KMS-11 (cell line): Measurements from ENCODE around the gene NCOA6.
"Not testable (repeated sequence)": the region's sequence is repeated elsewhere in the genome, so short reads cannot be mapped to it uniquely, and the experiment has no call there.

Source experiments
- H2AFZ ChIP-seq: fragments of 200-600 bp; sonication (generic); 2 replicates; pipeline ENCODE4 v1.6.1; 2016; ENCODE audit warnings: antibody characterized with exemption, mixed run types, low read depth
- H3K27ac ChIP-seq: fragments of 200-600 bp; sonication (generic); 2 replicates; pipeline ENCODE4 v1.6.1; 2016; ENCODE audit warnings: mild to moderate bottlenecking, mixed run types
- H3K27me3 ChIP-seq: fragments of 200-600 bp; sonication (generic); 2 replicates; pipeline ENCODE4 v1.6.1; 2017; ENCODE audit warnings: mild to moderate bottlenecking, low read depth, mixed run types, moderate library complexity; ENCODE audit not compliant: insufficient read depth
- H3K36me3 ChIP-seq: fragments of 200-600 bp; sonication (generic); 2 replicates; pipeline ENCODE4 v1.6.1; 2017; ENCODE audit warnings: mild to moderate bottlenecking, mixed run types; ENCODE audit not compliant: insufficient read depth
- H3K4me1 ChIP-seq: fragments of 200-600 bp; sonication (generic); 2 replicates; pipeline ENCODE4 v1.6.1; 2016; ENCODE audit warnings: mild to moderate bottlenecking, low read depth, mixed run types; ENCODE audit not compliant: poor library complexity, severe bottlenecking
- H3K4me2 ChIP-seq: fragments of 200-600 bp; sonication (generic); 2 replicates; pipeline ENCODE4 v1.7.0; 2016; ENCODE audit warnings: mild to moderate bottlenecking, mixed run types
- H3K4me3 ChIP-seq: fragments of 200-600 bp; sonication (generic); IDR thresholded peaks from 2 replicates; pipeline ENCODE4 v1.6.1; 2017; ENCODE audit warnings: low read depth, low read length, mixed read lengths; ENCODE audit not compliant: insufficient read depth
- H3K79me2 ChIP-seq: fragments of 200-600 bp; sonication (generic); 2 replicates; pipeline ENCODE4 v1.6.1; 2016; ENCODE audit warnings: low read depth, mixed run types; ENCODE audit not compliant: insufficient read depth
- H3K9ac ChIP-seq: fragments of 200-600 bp; sonication (generic); 2 replicates; pipeline ENCODE4 v1.6.1; 2016; ENCODE audit warnings: mild to moderate bottlenecking, mixed run types
- H4K20me1 ChIP-seq: fragments of 200-600 bp; sonication (generic); 2 replicates; pipeline ENCODE4 v1.6.1; 2016; ENCODE audit warnings: mild to moderate bottlenecking, mixed run types; ENCODE audit not compliant: insufficient read depth
- CTCF ChIP-seq: fragments of 200-600 bp; sonication (generic); conservative IDR thresholded peaks from 2 replicates; pipeline ENCODE4 v1.6.1; 2017; ENCODE audit warnings: low read depth, mild to moderate bottlenecking, antibody characterized with exemption, low read length, moderate library complexity, mixed read lengths

NCOA6 gene

GRCh38 chr20:34717230-34718095 is 108.0 kb downstream of the NCOA6 start:
- Histone ChIP-seq H2AFZ (no peak overlapping the region), H3K4me1 (peaks cover 51% of the 10 kb centered on the region), H3K4me2 (no peak overlapping the region), H3K36me3 (no peaks in the 10 kb centered on the region), H3K79me2 (no peaks in the 10 kb centered on the region), H3K9ac (no peak overlapping the region), H3K4me3 (no peak overlapping the region), H3K27me3 (no peaks in the 10 kb centered on the region), H4K20me1 (no peaks in the 10 kb centered on the region), H3K27ac (no peak overlapping the region)
- no peak for TF ChIP-seq CTCF

- no peak overlapping the region for H3K4me2 ChIP-seq
- no peak overlapping the region for H3K9ac ChIP-seq
- TF ChIP-seq CTCF: no peak
- H3K27ac ChIP-seq: no peak overlapping the region
- no peak overlapping the region for H3K4me3 ChIP-seq
- peaks cover 49% of the 10 kb centered on the region for H3K4me1 ChIP-seq
- H4K20me1 ChIP-seq: no peaks in the 10 kb centered on the region
- no peaks in the 10 kb centered on the region for H3K36me3 ChIP-seq
- H3K27me3 ChIP-seq: no peaks in the 10 kb centered on the region
- H3K79me2 ChIP-seq: no peaks in the 10 kb centered on the region
- H2AFZ ChIP-seq: no peak overlapping the region
These were observed 108.6 kb downstream of the NCOA6 start for GRCh38 chr20:34716921-34717229.

GRCh38 chr20:34715384-34715783 is 110.1 kb downstream of the NCOA6 start:
- Histone ChIP-seq H3K4me1 (peaks cover 38% of the 10 kb centered on the region), H4K20me1 (no peaks in the 10 kb centered on the region), H3K4me2 (no peak overlapping the region), H3K79me2 (no peaks in the 10 kb centered on the region), H3K9ac (no peak overlapping the region), H3K36me3 (no peaks in the 10 kb centered on the region), H3K27ac (no peak overlapping the region), H2AFZ (no peak overlapping the region), H3K27me3 (no peaks in the 10 kb centered on the region), H3K4me3 (no peak overlapping the region)
- no peak for TF ChIP-seq CTCF

GRCh38 chr20:34713944-34714515 is 111.4 kb downstream of the NCOA6 start:
- H3K4me1 ChIP-seq: peaks cover 26% of the 10 kb centered on the region
- not testable (repeated sequence) for H4K20me1 ChIP-seq, H3K79me2 ChIP-seq, H2AFZ ChIP-seq, H3K36me3 ChIP-seq, H3K27ac ChIP-seq, H3K4me3 ChIP-seq, H3K27me3 ChIP-seq, H3K4me2 ChIP-seq, H3K9ac ChIP-seq

GRCh38 chr20:34713194-34713943 is 112.1 kb downstream of the NCOA6 start:
- no peak overlapping the region for H3K4me2 ChIP-seq
- no peaks in the 10 kb centered on the region for H3K79me2 ChIP-seq
- H3K27ac ChIP-seq: no peak overlapping the region
- no peak overlapping the region for H3K4me3 ChIP-seq
- H3K27me3 ChIP-seq: no peaks in the 10 kb centered on the region
- H3K4me1 ChIP-seq: peaks cover 22% of the 10 kb centered on the region
- no peaks in the 10 kb centered on the region for H4K20me1 ChIP-seq
- TF ChIP-seq CTCF: no peak
- H3K9ac ChIP-seq: no peak overlapping the region
- H2AFZ ChIP-seq: no peak overlapping the region
- H3K36me3 ChIP-seq: no peaks in the 10 kb centered on the region
